Stimulated activated CD4-positive, alpha-beta T cell treated with anti-CD3 and anti-CD28 coated beads, Interleukin-1b, Interleukin-23, amount 100 ng/mL, for 4 hours (primary cell): ENCODE results near the gene MYADM.

ENCODE experiments used
- DNase-seq, 2 donors: peaks; one replicate each; pipeline ENCODE4 v3.0.0-alpha.2; 2020; ENCODE audit warnings: low read depth in 2 of 2

The MYADM gene

GRCh38 chr19:53884256-53884655 is 16.6 kb downstream of the MYADM start:
- no peak for DNase-seq

GRCh38 chr19:53885036-53885435 is 17.4 kb downstream of the MYADM start:
- no peak for DNase-seq

DNA sequence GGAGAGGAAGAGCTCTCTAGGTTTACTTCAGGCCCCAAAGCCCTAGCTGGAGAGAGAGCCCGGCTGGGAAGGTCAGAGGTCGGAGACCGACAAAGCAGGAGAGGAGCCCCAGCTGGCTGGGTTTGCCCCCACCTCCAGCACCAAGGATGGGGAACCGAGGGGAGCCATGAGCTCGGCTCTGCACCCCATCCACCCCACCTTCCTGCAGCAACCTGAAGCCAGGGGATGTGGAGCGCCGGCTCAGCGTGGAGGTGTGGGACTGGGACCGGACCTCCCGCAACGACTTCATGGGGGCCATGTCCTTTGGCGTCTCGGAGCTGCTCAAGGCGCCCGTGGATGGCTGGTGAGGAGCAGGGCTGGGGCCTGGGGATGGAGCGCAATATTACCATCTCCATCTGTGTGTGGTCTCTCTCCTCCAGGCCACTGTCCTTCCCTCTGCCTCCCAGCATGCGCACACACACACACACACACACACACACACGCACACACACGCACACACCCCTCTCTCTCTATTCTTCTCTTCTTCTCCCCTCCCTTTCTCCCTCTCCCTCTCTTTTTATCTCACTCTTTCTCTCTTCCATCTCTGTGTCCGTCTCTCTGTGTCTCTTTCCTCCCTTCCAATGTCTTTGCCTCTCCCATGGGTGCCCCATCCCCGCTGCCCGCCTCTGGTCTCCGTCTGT is 24.8 kb downstream of the MYADM start:
- no peak for DNase-seq

GRCh38 chr19:53892981-53893325 is 25.3 kb downstream of the MYADM start:
- no peak for DNase-seq

GRCh38 chr19:53894707-53895106 is 27.0 kb downstream of the MYADM start:
- DNase-seq = no peak

DNA sequence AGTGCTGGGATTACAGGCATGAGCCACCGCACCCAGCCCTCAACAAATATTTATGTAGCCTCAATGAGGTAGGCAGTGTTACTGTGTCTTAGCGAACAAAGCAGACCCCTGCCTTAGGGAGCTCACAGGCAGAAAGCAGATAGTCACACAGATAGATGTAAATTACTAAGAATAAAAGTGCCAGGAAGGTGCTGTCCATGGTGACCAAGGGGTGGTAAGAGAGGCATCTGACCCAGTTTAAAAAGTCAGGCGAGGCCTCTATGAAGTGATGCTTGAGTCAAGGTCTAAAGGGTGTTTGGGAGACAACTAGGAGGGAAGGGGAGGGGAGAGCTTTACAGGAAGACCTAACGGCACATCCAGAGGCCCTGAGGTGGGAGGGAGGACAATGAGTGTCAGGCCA is 29.0 kb downstream of the MYADM start:
- no peak for DNase-seq

DNA sequence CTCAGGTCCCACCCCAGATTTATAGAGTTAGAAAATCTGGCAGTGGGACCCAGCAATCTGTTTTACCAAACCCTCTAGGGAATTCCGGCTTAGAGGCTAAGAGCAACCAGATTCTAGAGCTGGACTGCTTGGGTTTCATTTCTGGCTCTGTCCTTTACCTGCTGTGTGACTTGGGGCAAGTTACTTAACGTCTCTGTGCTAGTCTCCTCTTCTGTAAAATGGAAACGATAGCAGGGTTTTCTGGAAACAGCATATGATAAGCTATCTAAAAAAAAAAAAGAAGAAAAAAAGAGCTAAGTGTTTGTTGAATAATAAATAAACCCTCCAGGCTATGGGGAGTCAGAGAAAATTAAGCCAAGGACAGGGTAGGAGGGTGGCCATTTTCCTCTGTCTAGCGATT is 29.8 kb downstream of the MYADM start:
- DNase-seq = no peak

DNA sequence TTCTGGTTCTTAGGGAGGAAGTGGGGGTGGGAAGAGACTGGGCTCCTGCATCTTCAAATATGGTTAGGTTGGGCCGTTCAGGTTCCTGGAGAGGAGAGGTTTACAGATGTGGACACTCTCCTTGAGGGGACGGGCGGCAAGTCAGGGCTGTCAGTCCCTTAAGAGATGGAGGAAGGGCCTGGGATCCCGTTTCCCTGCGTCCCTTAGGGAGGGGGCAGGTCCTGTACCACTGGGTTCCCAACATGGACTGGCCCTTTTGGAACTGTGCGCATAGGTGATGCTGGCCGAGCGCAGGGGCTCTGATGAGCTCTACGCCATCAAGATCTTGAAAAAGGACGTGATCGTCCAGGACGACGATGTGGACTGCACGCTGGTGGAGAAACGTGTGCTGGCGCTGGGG is 30.5 kb downstream of the MYADM start:
- DNase-seq = no peak

GRCh38 chr19:53898636-53899341 is 31.1 kb downstream of the MYADM start:
- DNase-seq = no peak

DNA sequence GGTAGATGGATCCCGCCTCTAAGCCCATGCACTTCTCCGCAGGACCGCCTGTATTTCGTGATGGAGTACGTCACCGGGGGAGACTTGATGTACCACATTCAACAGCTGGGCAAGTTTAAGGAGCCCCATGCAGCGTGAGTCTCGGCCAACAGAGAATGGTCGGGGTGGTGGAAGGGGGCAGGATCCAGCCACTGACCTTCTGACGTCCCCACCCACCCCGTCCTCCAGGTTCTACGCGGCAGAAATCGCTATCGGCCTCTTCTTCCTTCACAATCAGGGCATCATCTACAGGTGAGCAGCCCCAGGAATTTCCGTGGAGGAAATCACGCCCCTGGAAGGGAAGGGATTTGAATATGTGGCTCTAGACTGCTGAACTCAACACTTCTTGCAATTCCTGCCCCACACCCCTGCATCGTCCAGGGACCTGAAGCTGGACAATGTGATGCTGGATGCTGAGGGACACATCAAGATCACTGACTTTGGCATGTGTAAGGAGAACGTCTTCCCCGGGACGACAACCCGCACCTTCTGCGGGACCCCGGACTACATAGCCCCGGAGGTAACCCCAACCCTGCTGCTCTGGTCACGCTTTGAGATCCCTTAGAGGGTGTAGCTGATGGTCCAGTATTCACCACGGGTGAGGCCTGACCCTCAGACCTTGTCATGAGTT is 32.6 kb downstream of the MYADM start:
- no peak for DNase-seq

DNA sequence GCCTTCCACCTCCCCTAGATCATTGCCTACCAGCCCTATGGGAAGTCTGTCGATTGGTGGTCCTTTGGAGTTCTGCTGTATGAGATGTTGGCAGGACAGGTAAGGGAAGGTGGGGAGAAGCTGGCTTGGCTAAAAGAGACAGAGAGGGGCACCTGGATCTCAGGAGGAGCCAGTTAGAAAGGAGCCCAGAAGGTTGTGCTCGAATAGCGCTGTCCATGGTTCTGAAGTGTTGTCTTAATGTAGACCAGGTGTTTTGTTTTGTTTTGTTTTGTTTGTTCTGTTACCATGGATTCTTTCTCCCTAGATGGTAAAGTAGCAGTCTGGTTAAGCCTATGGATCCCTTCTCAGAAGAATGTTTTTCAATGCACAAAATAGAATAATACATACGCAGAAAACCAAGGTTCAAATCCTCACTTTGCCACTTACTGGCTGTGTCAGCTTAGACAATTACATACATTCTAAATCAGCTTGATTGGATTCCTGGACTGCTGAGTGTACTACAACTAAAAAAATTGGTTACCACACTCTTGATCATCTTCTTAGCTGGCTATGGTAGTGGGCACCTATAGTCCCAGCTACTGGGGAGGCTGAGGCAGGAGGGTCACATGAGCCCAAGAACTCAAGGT is 35.5 kb downstream of the MYADM start:
- DNase-seq = peak in 1 of 2 donors; percentile 32

GRCh38 chr19:53904909-53905308 is 37.2 kb downstream of the MYADM start:
- DNase-seq = no peak

DNA sequence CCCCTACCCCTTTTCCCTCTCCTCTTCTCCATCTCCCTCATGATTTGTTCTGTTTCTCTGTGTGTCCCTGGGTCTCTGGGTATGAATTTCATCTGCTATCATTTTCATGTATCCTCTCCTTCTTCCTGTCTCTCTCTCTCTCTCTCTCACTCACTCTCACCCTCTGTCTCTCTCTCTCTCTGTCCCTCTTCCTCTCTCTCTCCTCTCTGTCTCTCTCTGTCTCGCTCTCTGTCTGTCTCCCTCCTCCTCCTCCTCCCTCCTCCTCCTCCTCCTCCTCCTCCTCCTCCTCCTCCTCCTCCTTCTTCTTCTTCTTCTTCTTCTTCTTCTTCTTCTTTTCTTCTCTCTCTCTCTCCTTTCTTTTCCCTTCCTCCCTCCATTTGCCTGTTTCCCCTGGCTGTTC is 38.1 kb downstream of the MYADM start:
- DNase-seq = no peak

DNA sequence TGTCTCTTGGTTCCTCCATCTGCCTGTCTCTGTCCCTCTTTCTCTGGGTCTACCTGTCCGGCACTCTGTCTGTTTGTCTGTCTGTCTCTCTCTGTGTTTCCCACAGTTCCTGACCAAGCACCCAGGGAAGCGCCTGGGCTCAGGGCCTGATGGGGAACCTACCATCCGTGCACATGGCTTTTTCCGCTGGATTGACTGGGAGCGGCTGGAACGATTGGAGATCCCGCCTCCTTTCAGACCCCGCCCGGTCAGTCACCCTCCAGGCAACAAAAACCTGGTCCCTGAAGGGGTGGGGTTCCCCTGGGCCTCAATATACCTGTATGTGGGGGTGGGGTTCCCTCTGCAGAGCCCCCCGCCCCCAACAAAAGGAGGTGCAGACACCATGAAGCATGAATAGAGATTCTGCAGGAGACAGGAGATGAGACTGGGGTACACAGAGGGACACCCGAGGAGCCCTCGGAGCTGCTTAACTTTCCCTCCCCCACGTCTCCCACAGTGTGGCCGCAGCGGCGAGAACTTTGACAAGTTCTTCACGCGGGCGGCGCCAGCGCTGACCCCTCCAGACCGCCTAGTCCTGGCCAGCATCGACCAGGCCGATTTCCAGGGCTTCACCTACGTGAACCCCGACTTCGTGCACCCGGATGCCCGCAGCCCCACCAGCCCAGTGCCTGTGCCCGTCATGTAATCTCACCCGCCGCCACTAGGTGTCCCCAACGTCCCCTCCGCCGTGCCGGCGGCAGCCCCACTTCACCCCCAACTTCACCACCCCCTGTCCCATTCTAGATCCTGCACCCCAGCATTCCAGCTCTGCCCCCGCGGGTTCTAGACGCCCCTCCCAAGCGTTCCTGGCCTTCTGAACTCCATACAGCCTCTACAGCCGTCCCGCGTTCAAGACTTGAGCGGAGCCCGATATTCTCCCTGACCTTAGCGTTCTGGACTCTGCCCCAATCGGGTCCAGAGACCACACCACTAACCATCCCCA is 38.8 kb downstream of the MYADM start:
- DNase-seq = peak; percentile 61 to 68

DNA sequence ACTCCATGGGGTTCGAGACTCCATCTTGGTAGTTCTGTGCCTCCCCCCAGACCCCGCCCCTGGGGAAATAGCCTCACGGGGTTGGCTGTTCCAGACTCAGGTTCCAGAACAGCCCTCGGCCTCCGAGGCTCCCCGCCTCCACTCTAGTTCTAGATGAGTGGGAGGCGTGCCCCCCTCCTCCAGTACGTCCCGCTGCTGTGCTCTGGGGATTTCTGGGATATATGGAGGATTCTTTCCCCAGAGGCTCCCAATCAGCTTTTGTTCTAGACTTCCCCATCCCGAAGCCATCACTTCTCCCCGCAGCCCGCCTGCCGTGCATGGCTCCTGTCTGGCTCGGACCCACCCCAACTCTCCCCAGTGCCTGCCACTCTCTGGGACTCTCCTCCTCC is 39.5 kb downstream of the MYADM start:
- DNase-seq = no peak

GRCh38 chr19:53907690-53908089 is 40.0 kb downstream of the MYADM start:
- DNase-seq = no peak

- DNase-seq = peak; percentile 19 to 45
Observed at GRCh38 chr19:53908106-53908934, 40.6 kb downstream of the MYADM start.

- DNase-seq = no peak
Observed at GRCh38 chr19:53908935-53909415, 41.3 kb downstream of the MYADM start, which contains the start of gene CACNG7. Gene CACNG7 (plus strand): TSS chr19:53909278. CDS start chr19:53912832, 3,554 bp downstream.

GRCh38 chr19:53909471-53910169 is 41.9 kb downstream of the MYADM start:
- no peak for DNase-seq

DNA sequence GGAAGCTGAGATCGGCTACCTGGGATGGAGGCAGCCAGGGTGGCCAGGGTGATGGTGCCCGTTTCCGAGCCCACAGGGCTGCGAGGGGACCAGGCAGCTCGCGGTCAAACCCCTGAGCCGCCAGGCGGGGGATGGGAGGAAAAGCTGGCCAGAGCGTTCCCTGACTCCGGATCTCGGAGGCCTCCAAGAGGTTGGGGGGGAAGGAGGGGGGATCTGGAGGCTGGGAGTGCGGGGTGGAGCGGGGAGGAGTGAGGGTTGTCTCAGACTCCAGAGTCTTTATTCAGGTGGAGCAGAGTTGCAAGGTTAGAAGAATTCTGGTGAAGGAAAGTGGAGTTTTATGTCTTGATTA is 42.5 kb downstream of the MYADM start:
- no peak for DNase-seq
